Measurements from ENCODE around the gene TNFRSF11A.
A peak's percentile ranks its signal among the peaks of the same experiment; 100 is the strongest.

TNFRSF11A gene

DNA sequence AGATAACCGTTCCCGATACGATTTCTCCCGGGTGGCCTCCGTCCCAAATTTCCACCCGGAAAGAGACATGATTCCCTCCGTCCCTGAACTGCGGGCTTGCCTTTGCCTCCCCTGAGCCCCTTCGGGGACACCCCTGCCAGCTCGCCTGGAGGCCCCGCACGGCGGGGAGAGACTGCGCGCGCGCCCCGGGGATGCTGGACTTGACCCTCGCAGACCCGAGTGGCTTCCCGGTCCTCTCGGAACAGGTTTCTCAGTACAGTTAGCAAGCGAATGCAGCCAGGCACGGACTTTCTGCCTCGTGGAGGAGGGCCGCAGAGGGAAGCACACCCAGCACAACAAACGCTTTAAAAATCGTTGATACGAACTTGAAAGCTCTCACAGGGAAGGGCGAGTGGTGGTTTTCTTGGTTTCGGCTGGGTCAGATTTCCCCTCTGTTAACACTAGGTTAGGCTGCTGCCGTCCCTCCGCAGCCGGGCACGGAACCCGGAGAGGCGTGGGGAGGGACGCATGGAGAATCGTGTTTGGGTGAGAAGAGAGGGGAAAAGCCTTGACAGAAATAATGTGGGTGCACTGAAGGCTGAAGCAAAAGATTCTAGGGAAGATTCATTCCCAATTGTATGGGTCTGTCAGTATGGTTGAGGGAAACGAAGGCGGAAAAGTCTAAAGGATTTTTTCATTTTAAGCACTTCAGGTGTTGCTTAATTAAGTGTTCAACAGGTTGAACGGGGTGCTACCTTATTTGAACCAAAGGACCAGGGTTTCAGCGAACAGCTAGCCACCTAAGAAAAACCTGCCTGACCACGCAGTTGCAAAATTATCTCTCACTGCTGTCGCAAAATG lies 916 bp downstream of the TNFRSF11A start:
- peak; percentile 54 for DNase-seq

DNA sequence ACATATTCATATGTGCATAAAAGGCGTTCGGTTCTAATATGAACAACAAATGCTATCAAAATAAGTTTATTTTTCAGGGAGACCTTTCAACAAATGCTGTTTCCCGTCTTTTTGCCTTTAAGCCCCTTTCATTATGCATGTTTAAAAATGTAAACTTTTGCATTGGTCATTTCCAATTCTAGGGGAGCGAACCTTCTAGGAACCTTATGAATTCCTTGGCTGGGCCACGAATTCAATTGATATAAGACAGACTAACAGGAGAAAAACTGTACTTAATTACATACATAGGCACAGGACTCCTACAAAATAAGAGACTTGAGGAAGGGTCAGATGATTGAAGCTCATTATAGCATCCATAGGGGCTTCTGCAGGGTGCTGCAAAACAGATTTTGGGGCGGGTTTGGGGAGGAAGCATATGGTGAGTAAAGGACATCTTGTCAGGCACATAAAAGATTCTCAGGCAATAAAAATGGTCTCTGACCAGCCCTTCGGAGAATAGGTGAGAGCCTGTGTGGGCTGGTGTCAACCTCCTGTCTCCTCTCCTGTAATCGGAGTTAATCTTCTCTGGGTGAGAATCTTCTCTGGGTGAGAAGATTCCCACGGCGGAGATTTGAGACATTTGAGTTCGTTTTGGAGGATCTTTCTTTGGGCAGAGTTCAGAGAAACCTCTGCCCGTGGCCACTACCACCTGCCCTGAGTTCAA lies 1.7 kb downstream of the TNFRSF11A start:
- no peak for DNase-seq

DNA sequence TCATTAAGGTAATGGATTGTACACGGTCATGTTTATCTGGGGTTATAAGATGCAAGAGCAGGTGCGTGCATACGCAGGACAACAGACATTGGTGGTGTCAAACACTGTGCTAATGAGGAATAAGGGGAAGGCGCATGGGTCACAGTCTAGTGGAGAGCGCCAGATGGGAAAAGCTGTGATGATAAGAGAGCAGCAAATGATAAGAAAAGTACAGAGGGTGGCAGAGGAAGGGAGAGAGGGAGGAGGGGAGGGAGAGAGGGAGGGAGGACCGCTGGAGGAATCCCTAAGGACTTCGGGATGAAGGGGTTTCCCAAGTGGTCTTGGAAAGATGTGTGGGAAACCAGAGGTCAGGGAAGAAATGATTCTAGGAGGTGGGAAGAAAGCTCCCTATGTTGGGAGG lies 2.9 kb downstream of the TNFRSF11A start:
- no peak for DNase-seq

DNA sequence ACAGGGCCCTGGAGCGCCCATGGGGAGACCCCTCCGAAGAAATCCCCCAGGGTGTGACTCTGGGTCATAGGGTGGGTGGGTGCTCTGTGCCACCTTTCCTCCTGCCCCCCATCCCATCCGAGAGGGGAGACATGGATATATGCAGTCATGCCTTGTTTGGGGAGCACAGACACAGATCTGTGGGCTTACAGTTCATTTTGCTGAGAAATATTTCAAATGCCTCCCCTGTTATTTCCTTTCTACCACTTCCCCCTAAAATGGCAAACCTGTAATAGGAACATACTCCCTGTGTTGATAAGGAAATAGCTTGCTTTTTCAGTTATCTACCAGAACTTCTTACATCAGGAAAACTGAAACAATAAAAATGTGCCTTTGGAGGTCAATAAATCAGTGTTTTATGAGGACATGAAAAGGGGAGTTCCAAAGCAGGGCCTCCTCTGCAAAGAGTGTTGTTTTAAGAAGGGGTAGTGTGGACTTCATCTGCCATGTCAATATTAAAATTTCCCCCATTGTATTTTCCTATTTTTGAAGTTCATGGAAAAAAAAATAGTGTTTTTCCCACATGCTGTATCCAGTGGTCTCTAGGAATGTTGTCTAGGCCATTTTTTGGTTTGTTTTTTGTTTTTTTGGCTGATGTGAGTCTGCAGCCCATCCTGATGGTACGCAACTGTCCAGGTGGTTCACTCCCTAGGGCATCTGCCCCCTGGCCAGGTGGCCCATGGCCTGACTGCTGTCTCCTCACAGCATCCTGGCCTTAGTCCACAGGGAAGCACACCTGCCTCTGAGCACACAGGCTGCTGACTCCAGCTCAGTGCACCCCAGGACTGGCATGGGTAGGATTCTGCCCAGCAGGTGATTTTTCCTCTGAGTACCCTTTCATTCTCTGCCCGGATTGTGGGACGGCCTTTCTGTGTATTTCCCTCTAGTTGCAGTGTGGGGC lies 3.7 kb downstream of the TNFRSF11A start:
- DNase-seq, result no peak

DNA sequence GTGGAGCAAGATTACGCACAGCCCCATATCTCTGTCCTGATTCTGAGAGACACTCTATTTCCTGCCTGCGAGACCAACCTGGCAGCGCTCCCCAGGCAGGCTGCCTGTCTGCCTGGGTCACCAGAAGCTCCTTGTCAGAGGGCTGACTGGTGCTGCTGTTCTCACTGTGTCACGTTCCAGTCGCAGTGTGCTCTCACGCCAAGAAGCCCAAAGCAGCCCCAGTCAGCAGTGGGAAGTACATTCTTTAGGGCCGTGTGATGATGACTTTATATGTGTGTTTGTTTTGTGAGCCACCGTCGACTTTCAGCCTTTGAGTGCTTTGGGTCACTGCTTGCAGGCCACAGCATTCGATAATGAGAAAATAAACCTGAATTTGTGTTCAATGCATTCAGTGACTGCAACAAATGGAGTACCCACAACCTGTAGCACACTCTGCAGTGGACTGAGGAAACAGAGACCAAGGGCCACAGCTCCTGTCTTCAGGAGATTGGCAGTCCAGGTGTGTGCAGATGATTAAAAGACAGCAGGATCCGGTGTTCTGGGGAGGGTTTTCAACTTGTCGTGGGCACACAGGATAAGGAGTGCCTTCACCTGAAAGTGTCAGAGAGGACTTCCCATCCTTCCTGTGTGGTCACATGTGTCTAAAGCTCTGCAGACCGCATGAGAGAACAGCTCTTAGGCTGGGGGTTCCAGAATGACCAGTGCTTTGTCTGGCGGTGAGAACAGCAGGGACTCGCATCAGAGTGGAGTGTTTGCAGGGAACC lies 4.8 kb downstream of the TNFRSF11A start:
- DNase-seq, result peak; percentile 63

DNA sequence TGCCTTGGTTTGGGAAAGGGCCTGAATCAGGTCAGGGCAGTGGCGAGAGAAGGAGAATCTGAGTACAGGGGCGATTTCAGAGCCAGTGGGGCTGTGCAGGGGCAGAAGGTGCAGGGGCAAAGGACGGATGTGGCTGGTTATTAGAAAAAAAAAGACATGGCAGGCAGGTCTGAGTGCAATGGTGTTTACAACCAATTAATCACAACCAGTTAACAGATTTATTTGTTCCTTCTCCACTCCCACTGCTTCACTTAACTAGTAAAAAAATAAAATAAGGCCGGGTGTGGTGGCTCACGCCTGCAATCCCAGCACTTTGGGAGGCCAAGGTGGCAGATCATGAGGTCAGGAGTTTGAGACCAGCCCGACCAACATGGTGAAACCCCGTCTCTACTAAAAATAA lies 5.5 kb downstream of the TNFRSF11A start:
- DNase-seq, result no peak

DNA sequence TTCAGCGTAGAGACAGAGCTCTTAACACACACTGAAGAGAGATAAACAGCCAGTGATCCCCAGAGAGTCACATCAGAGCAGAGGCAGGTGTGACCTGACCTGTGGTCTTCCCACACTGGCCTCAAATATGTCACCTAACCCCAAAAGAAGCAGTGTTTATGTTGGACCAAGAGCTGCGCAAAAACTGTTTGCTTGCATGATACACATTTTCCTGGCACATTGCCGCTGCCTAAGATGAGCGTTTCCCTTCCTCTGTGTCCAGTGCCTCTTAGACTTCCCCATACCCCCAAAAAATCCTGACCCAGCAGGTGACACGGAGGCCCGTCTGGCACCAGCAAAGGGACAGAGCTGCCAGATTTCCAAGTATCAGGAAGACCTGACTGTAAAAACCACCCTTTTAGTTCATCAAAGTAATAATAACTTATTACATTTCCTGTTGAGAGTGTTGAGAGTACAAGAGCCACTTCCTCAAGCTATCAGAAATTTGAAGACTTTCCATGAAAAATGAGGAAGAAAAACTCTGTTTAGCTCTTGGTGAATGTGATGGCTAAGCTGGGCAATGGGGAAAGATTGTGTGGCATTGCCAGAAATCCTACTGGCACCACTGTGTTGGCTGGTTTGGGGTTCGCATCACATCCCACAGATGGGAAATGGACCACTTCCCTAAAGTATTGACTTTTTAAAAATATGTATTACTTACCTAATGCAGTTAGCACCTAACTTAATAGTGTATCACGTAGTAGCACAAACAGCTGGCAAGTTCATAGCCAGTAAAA lies 6.7 kb downstream of the TNFRSF11A start:
- no peak for DNase-seq

DNA sequence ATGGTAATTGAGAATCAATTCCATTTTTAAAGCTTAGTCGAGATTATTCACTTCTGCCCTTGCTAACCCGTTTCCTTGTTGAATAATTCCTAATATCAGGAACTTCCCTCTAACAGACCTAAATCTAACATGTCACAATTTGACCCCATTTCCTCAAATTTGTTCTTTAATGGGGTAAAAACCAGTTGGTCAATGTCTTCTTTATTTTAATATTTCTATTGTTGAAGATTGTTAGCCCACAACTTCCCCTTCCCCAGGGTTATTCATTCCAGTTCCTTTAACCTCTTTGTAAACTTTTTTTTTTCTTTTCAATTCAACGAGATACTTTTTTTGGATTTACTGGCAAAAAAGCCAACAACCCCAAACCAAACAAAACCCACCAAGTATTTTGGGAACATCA lies 7.3 kb downstream of the TNFRSF11A start:
- no peak for DNase-seq

DNA sequence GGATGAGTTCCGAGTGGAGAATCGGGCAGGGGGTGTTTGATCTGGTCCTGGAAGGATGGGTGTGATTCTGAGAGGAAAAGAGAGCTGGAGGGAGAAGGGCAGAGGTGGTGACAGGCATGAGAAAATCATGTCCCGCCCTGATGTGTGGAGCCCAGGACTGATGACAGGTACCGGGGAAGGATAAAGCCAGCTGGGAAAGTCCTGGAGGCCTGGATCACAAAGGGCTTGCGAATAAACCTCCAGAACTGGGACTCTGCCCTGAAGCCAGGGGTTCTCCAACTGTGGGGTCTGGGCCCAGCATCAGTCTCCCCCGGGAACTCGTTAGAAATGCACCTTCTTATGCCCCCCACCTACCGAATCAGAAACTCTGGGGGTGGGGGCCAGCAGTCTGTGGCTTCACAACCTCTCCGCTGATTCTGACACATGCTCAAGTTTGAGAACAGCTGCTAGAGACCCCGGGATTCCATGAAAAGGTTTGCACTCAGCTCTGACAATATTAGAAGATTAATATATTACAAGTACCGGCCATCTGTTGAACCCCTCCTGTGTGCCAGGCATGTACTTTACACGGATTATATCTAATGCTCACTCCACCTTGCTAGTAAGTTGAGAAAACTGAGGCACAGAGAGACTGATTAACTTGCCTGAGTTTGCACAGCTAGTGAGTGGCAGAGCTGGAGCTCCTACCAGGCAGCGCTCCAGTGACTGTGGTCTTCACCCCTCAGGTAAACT lies 8.0 kb downstream of the TNFRSF11A start:
- no peak for DNase-seq

DNA sequence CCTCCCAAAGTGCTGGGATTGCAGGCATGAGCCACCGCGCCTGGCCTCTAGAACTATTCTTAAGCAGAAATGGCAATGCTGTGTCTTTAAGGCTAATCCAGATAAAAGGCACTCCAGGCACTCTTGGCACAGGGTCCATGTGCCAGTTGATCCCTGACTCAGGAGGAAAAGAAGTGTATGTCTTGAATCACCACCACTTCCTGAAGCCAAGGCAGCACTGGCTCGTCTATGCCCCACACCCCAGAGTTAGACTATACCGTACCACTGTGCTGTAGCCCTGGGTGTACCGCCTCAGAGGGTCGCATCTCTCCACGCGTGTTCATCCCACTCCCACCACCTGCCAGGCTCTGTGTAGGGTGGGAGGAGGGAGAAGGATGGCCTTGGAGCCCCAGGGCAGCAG lies 9.0 kb downstream of the TNFRSF11A start:
- DNase-seq, result no peak

DNA sequence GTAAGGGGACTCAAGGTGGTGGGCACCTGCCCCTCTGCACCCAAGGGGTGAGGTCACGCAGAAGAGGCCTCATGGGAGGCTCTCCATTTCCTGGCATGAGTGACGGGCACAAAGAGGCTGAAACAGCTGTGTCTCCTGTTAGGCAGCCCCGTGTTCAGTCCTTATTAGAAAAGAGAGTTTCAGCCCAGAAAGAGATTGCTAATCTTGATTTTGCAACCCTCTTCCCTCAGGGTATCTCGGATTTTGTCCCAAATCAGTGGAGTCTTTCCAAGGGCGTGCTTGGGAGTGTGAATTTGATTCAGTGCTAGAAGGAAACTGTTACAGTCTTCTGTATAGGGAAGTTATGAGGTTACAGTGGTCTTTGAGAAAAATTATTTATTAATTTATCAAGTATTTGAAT lies 10.4 kb downstream of the TNFRSF11A start:
- no peak for DNase-seq

DNA sequence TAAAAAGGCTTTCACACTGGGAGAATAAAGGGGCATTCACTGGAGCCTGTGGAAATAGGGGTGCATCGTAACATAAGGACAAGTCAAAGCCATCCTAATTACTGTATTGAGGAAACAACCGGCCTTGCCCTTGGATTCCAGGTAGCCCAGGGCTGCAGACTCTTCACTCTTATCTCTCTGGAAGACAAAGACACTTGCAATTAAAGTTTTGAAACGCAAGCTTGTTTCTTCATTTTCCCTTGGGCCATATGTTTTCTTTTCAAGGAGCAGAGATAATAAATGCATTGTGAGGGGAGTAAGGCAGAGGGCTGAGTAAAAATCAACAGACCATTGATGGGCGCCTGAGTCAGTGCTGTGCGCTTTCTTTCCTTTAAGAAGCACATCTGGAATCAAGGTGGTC lies 11.5 kb downstream of the TNFRSF11A start:
- no peak for DNase-seq

DNA sequence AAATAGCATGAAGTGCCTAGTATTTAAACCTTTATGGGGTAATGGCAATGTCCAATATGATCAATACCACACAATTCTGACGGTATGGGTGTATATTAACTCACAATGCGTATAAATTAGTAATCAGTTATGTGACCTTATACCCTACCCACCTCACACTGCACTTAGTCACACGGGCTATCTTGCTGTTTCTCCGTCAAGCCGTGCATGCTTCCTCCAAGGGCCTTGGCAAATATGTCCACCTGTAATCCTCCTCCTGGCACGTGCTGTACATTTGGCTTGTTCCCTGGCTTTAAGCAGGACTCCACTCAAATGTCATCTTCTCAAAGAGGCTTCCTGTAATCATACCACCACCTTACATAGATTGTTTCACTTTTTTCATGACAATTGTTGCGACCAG lies 12.2 kb downstream of the TNFRSF11A start:
- no peak for DNase-seq

DNA sequence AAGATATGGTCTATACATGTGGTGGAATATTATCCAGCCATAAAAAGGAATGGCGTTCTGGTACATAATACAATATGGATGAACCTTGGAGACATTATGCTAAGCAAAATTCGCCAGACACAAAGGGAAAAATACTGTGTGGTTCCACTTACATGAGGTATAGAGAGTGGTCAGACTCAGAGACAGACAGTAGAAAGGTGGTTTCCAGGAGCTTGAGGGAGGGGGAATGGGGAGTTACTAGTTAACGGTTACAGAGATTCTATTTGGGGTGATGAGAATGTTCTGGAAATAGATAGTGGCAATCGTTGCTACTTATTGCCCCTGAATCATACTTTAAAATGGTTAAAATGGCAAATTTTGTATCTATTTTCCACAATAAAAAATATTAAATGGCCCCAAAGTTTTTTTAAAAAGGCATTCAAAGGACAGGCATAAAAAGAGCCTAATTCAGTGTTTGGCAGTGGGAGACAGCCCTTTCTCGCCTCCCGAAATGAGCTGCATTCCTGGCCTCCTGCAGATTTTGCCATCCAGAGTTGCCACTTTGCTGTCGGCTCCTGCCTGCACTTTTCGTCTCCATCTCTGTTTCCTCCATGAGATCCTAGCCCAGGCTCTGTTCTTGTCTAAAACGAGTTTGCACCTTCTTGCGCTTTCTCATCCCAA lies 13.5 kb downstream of the TNFRSF11A start:
- no peak for DNase-seq

DNA sequence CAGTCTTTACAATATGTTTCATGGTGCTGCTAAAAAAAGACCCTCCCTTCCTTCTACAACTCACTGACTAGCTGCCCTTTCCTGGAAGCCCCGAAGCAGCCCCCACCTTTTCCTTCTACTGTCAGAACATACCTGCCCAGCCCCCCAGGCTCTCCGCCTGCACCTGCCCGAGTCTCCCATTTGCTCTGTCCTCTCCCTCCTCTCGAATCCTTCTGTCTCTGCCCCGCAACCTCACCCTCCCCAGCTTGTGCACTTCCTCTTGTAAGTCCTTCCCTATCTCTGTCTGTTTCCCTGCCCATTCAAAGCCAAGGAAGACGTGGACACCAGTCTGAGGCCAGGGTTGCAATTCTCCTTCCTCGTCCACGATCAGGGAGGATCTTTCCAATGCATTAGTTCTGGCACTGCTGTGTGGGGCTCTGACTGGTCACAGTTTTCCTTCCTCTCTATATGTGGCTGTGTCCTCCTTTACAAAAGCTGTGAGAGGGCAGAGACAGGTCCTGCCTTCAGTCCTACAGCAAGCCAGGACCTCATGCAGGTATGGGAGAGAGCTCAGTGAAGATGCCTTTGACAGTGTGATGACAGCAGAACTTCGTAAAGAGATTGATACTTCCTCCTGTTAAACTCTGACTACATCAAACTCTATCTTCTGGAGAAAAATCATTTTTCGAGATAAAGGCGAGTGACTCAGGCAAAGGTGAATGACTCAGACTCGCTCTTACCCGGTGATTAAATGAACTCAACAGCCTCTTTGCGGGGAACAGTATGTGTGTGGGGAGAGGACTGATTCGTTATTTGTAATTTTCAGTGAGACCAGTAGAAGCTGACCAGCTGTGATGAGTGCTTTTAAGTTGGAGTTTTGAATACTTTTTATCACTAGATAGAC lies 14.2 kb downstream of the TNFRSF11A start:
- peak; percentile 36 for DNase-seq

DNA sequence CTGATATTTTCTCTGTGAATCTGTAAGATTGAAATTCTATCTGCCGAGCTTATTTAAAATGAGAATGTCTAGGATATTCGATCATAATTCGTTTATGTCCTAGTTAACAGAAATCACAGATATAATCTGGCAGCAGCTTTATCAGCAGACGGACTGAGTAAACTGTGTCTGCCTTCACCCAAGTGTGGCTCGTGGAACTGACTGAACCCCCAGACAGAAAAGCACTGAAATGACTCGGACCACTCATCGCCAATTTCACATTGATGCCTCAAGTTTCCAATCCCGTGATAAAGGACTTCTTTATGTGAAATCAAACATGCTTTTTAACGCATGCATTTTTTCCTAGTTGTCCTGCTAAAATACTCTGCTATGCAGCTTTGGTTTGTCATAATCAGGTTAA lies 15.9 kb downstream of the TNFRSF11A start:
- DNase-seq, result no peak

DNA sequence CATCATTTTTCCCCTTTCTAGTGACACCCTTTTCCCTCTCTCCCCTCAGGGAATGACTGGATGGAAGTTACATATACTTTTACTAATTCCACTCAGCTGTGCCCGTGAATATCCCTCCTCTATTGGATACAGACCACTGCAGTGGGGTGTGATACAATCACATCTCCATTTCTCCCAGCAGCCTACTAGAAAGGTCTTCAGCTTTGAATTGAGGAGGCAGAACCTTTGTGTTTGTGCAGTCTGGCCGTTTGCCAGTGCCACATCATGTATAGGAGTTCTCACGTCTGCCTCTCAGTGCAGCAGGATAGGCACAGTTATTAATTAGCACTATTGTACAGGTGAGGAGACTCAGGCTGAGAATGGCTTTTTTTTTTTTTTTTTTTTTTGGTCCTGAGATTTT lies 16.4 kb downstream of the TNFRSF11A start:
- no peak for DNase-seq

DNA sequence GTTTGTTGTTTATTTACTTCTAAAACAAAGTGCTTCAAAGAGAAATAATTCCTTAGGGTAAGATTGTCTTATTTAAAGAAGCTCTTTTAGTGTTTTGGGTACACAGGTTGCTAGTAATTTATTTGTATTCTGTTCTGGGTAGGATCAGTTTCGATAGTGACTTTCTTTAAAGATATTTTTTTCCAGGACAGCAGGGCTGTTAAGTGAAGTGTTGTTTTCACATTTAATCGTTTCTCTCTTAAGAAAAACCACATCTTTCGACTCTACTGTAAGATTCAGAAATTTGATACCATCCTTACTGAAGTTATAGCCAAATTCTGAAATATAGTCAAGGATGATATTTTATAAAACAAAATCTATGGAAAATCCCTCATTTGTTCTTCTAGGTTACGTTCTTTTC lies 17.8 kb downstream of the TNFRSF11A start:
- no peak for DNase-seq

DNA sequence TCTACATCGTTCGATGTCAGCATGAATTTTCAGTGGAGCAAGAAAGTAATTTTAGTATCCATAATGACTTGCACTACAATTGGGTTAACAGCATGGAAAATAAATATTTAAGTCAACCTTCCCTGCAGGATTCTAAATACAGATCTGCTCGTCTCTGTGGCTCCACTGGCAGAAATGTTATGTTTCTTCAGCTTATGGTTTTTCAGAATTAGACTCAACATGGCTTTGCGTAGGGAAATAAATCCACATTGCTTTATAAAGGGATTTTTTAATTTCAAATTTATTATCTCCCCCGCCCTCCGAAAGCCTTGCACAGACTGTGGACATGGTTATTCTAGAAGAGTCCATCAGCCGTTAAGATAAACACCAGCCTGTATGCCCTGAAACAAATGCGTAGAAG lies 18.2 kb downstream of the TNFRSF11A start:
- no peak for DNase-seq

All from stimulated activated CD8-positive, alpha-beta memory T cell treated with anti-CD3 and anti-CD28 coated beads, Interleukin-4, amount 100 ng/mL, for 48 hours (primary cell).